Calu3 (cell line): ENCODE data around the gene ZCCHC7. TPM values are rescaled to one million over a fixed set of nuclear protein-coding genes. Genes with fewer than 3 reads are reported as not detected.

Source experiments
- BruUV-seq: library from RNA; stranded (reverse); fragments of 400-500 nt; replicated peaks from 2 replicates; lab custom pipeline; 2021; lab: Mats Ljungman, UMichigan
- CTCF ChIA-PET: fragments of 300-600 bp; sonication (Branson Sonifier 250); formaldehyde crosslinking; loops from one replicate; lab custom pipeline; 2022; ENCODE audit warnings: antibody characterized with exemption; lab: Charles Lee
- DNase-seq: peaks from one replicate; pipeline ENCODE4 v3.0.0; 2022
- H3K27ac Mint-ChIP-seq: one replicate; pipeline ENCODE4 v1.8.0; 2022; ENCODE audit warnings: mixed read lengths; ENCODE audit not compliant: unreplicated experiment
- H3K27me3 Mint-ChIP-seq: one replicate; pipeline ENCODE4 v1.8.0; 2022; ENCODE audit warnings: mixed read lengths; ENCODE audit not compliant: unreplicated experiment
- H3K36me3 Mint-ChIP-seq: one replicate; pipeline ENCODE4 v1.8.0; 2022; ENCODE audit warnings: mild to moderate bottlenecking, moderate library complexity, mixed read lengths; ENCODE audit not compliant: insufficient read depth, unreplicated experiment
- H3K4me1 Mint-ChIP-seq: one replicate; pipeline ENCODE4 v1.8.0; 2022; ENCODE audit warnings: mild to moderate bottlenecking, low read depth, mixed read lengths; ENCODE audit not compliant: unreplicated experiment
- H3K4me3 Mint-ChIP-seq: one replicate; pipeline ENCODE4 v1.8.0; 2022; ENCODE audit warnings: mild to moderate bottlenecking, low read depth, moderate library complexity, mixed read lengths; ENCODE audit not compliant: unreplicated experiment
- H3K9me3 Mint-ChIP-seq: one replicate; pipeline ENCODE4 v1.8.0; 2022; ENCODE audit warnings: low read depth, mixed read lengths; ENCODE audit not compliant: unreplicated experiment
- intact Hi-C: fragments of 100-400 bp; cut with micrococcal nuclease; formaldehyde crosslinking; loops from one replicate; pipeline ENCODE4 v1.10.0; 2022; ENCODE audit not compliant: unreplicated experiment
- total RNA-seq: library from RNA; stranded (reverse); gene quantifications from 2 replicates; pipeline ENCODE4 v1.2.3, GENCODE V29; 2022
- TF ChIP-seq, protein P1 (sequence below): fragments of 200-600 bp; IDR thresholded peaks from one replicate; pipeline ENCODE4 v1.8.0; 2022; ENCODE audit warnings: antibody characterized with exemption; ENCODE audit not compliant: unreplicated experiment

ZCCHC7 gene
- total RNA-seq, 1 experiment from 2014 or later: 6.5 TPM

DNA sequence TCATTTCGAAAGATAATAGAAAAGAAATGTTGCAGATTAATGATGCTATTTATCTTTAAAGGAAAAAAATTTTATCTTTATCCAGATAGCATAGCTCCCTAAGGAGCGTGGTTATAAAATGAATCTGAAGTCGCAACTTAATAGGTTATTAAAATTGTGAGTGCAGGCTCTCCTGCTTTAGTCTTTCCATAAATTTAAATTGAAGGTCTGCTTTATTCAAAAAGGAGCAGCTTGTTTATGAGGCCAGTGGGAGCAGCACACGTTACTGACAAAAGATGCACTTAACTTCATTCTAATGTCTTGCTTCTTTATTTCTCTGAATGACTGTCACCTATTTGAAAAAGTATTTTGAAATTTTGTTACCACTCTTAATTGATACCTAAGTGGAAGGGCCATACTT is 95.0 kb downstream of the ZCCHC7 start:
- Mint-ChIP-seq H3K27me3 (no peaks in the 10 kb centered on the region), H3K4me3 (no peak overlapping the region), H3K27ac (no peak overlapping the region), H3K36me3 (no peaks in the 10 kb centered on the region), H3K9me3 (no peaks in the 10 kb centered on the region), H3K4me1 (no peaks in the 10 kb centered on the region)
- TF ChIP-seq, protein P1, sequence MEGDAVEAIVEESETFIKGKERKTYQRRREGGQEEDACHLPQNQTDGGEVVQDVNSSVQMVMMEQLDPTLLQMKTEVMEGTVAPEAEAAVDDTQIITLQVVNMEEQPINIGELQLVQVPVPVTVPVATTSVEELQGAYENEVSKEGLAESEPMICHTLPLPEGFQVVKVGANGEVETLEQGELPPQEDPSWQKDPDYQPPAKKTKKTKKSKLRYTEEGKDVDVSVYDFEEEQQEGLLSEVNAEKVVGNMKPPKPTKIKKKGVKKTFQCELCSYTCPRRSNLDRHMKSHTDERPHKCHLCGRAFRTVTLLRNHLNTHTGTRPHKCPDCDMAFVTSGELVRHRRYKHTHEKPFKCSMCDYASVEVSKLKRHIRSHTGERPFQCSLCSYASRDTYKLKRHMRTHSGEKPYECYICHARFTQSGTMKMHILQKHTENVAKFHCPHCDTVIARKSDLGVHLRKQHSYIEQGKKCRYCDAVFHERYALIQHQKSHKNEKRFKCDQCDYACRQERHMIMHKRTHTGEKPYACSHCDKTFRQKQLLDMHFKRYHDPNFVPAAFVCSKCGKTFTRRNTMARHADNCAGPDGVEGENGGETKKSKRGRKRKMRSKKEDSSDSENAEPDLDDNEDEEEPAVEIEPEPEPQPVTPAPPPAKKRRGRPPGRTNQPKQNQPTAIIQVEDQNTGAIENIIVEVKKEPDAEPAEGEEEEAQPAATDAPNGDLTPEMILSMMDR: no peak
- DNase-seq: no peak
- intact Hi-C loops: no loop called here
- no TSS peak for BruUV-seq
- CTCF ChIA-PET: no interaction called here

DNA sequence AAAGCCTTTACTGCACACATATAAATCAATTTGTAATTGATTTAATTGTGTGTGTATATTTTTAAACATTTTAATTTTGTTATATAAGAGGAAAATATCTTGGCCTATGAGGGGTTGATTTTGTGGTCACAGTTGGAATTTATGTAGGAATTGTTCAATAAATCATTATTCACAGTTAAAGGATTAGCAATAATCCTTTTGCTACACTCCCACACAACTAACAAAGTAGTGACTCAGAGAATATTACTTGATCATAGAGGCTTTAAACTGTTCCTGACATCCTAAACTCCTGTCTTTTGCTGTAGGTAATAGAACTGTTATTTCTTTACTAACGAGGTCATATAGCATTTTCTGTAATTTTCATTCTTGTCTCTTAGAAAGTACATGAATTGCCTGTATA is 95.5 kb downstream of the ZCCHC7 start:
- Mint-ChIP-seq H3K4me3 (no peak overlapping the region), H3K4me1 (peaks cover 2% of the 10 kb centered on the region), H3K27ac (no peak overlapping the region), H3K36me3 (no peaks in the 10 kb centered on the region), H3K9me3 (no peaks in the 10 kb centered on the region), H3K27me3 (no peaks in the 10 kb centered on the region)
- intact Hi-C loops: no loop called here
- BruUV-seq: no TSS peak
- CTCF ChIA-PET: no interaction called here
- TF ChIP-seq, protein P1: no peak
- no peak for DNase-seq

DNA sequence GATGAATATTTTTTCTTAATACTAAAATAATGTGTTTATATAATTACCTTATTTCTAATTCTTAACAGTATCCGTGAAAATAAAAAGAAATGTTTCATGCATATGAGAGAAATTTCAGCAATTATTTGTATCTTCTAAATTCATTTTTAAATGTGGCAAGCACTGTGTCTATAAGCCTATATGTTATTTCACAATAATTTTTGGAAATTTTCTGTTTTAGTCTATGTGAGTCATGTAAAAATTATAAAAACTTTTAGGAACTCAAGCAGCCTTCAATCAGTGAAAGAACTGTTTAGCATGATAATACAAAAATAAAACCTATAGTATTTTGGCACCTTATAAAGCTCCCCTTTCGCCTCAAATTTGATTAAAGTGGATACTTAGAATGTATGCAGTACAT is 96.8 kb downstream of the ZCCHC7 start:
- no TSS peak for BruUV-seq

DNA sequence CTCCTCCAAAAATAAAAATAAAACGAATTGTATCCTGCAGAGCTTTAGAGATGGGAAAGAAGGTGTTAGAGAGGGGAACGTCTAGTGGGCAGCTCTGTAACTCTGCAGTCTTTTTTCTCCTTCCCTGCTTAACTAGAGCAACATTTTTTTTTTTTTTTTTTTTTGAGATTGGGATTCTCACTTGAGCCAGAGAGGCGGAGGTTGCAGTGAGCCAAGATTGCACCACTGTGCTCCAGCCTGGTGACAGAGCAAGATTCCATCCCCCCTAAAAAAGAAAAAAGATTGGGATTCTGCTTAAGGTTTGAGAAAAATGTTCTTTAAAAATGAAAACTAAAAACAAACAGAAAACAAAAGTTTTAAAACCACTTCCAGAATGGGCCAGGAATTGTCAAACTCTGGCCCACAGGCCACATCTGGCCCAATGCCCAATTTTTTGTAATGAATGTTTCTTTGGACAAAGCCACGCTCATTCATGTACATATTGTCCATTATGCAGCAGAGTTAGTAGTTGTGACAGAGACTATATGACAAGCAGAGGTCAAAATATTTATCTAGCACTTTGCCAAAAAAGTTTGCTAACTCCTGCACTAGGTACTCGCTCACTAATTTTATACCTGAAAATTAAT is 98.5 kb downstream of the ZCCHC7 start:
- Mint-ChIP-seq H3K27ac (no peak overlapping the region), H3K4me1 (peaks cover 15% of the 10 kb centered on the region), H3K27me3 (no peaks in the 10 kb centered on the region), H3K4me3 (no peak overlapping the region), H3K36me3 (no peaks in the 10 kb centered on the region), H3K9me3 (no peaks in the 10 kb centered on the region)
- CTCF ChIA-PET: interaction anchor here (0.6 to 0.7 kb wide), 2 partner anchors 41 to 87 kb away, joined by 3 to 8 read pairs; no protein-coding TSS in a partner anchor
- intact Hi-C loops: no loop called here
- TF ChIP-seq, protein P1: no peak
- DNase-seq: no peak
- BruUV-seq: no TSS peak

More for the DNA sequence above, 96.8 kb downstream of the ZCCHC7 start:
- Mint-ChIP-seq H3K36me3 (no peaks in the 10 kb centered on the region), H3K27ac (no peak overlapping the region), H3K4me1 (peaks cover 15% of the 10 kb centered on the region), H3K9me3 (no peaks in the 10 kb centered on the region), H3K4me3 (no peak overlapping the region), H3K27me3 (no peaks in the 10 kb centered on the region)
- TF ChIP-seq, protein P1: no peak
- intact Hi-C loops: no loop called here
- CTCF ChIA-PET: no interaction called here
- DNase-seq: no peak
